Naive thymus-derived CD4-positive, alpha-beta T cell (primary cell): ENCODE data around the gene LIPE. TPM values are rescaled to one million over a fixed set of nuclear protein-coding genes. Genes with fewer than 3 reads are reported as not detected.

Experiments used
- polyA plus RNA-seq, 2 donors: library from polyadenylated mRNA; unstranded; fragments of 300-500 nt; fragmentation: Illumina TruSeq; gene quantifications; one replicate each; pipeline ENCODE4 v1.2.3, GENCODE V29; 2021
- total RNA-seq, 6 experiments: library from RNA in 5 of 6; stranded (reverse) in 5 of 6; gene quantifications; 1 replicate in 5 of 6; 2 replicates in 1 of 6; pipeline ENCODE4 v1.2.3 and lab custom pipeline; 2021 to 2026

LIPE gene
- total and polyA plus RNA-seq, 7 experiments from 2014 or later = 7.0 to 35.4 (median 20.0) TPM

Other genes with a start within 250 kb of the LIPE start
- gene DEDD2, start 209.7 kb downstream of the LIPE start, total RNA-seq = 100 to 1,000 TPM in 1 of 5 experiments, 10 to 100 TPM in 4; 47.9 to 104 (median 65.8) TPM
- 100 to 1,000 TPM; 132 to 208 TPM for gene DEDD2, start 209.7 kb downstream of the LIPE start, polyA plus RNA-seq
- gene ZNF526, start 207.1 kb downstream of the LIPE start, total RNA-seq = 10 to 100 TPM in 4 of 5 experiments, 1 to 10 TPM in 1; 8.6 to 25.2 (median 22.7) TPM
- 10 to 100 TPM in 1 of 2 donors, 1 to 10 TPM in 1; 4.0 to 11.8 TPM for gene ZNF526, start 207.1 kb downstream of the LIPE start, polyA plus RNA-seq
- gene GSK3A, start 184.8 kb downstream of the LIPE start, total RNA-seq = 10 to 100 TPM; 19.6 to 52.0 (median 33.0) TPM
- gene GSK3A, start 184.8 kb downstream of the LIPE start, polyA plus RNA-seq = 10 to 100 TPM; 11.4 to 19.6 TPM
- 100 to 1,000 TPM in 1 of 5 experiments, 10 to 100 TPM in 4; 42.5 to 105 (median 51.8) TPM for gene ERF, start 172.3 kb downstream of the LIPE start, total RNA-seq
- 10 to 100 TPM in 1 of 2 donors, 1 to 10 TPM in 1; 2.8 to 10.8 TPM for gene ERF, start 172.3 kb downstream of the LIPE start, polyA plus RNA-seq
- 100 to 1,000 TPM in 3 of 5 experiments, 10 to 100 TPM in 2; 90.4 to 134 (median 102) TPM for gene CIC, start 158.1 kb downstream of the LIPE start, total RNA-seq
- 1 to 10 TPM; 1.5 to 2.6 TPM for gene CIC, start 158.1 kb downstream of the LIPE start, polyA plus RNA-seq
- gene PRR19, start 125.3 kb downstream of the LIPE start, total RNA-seq = under 1 TPM in 4 of 5 experiments, not detected in 1; 0.32 to 0.68 (median 0.38) TPM
- gene PRR19, start 125.3 kb downstream of the LIPE start, polyA plus RNA-seq = under 1 TPM; 0.48 to 0.61 TPM
- gene PAFAH1B3, start 124.8 kb downstream of the LIPE start, total RNA-seq = 10 to 100 TPM; 11.7 to 36.9 (median 16.9) TPM
- gene PAFAH1B3, start 124.8 kb downstream of the LIPE start, polyA plus RNA-seq = 10 to 100 TPM; 52.6 to 73.4 TPM
- gene TMEM145, start 114.1 kb downstream of the LIPE start, total RNA-seq = not detected
- not detected for gene TMEM145, start 114.1 kb downstream of the LIPE start, polyA plus RNA-seq
- gene MEGF8, start 101.8 kb downstream of the LIPE start, total RNA-seq = 1 to 10 TPM; 6.7 to 9.3 (median 8.6) TPM
- under 1 TPM; 0.40 TPM for gene MEGF8, start 101.8 kb downstream of the LIPE start, polyA plus RNA-seq
- gene CNFN, start 37.1 kb downstream of the LIPE start, total RNA-seq = under 1 TPM in 1 of 5 experiments, not detected in 4; 0.75 TPM
- under 1 TPM in 1 of 2 donors, not detected in 1; 0.52 TPM for gene CNFN, start 37.1 kb downstream of the LIPE start, polyA plus RNA-seq
- gene CXCL17, start 15.6 kb upstream of the LIPE start, total RNA-seq = not detected
- gene CXCL17, start 15.6 kb upstream of the LIPE start, polyA plus RNA-seq = under 1 TPM in 1 of 2 donors, not detected in 1; 0.30 TPM
- gene CEACAM1, start 101.1 kb upstream of the LIPE start, total RNA-seq = 10 to 100 TPM in 1 of 5 experiments, 1 to 10 TPM in 4; 2.5 to 46.6 (median 7.6) TPM
- gene CEACAM1, start 101.1 kb upstream of the LIPE start, polyA plus RNA-seq = 1 to 10 TPM; 2.3 to 4.3 TPM
- under 1 TPM in 1 of 5 experiments, not detected in 4; 0.59 TPM for gene CEACAM8, start 167.5 kb upstream of the LIPE start, total RNA-seq
- gene CEACAM8, start 167.5 kb upstream of the LIPE start, polyA plus RNA-seq = not detected